H9 (cell line): ENCODE measurements around the gene GLB1L3. TPM values are rescaled to one million over a fixed set of nuclear protein-coding genes. Genes with fewer than 3 reads are reported as not detected.

Experiments used
- DNase-seq: peaks from one replicate; pipeline ENCODE4 v3.0.0-alpha.2; 2017
- H2AFZ ChIP-seq: one replicate; pipeline ENCODE4 v1.6.1; 2013; ENCODE audit warnings: mild to moderate bottlenecking, low read length, control low read depth, moderate library complexity
- H2AK5ac ChIP-seq: 2 replicates; pipeline ENCODE4 v1.6.1; 2013; ENCODE audit warnings: low read length, control low read depth, mixed read lengths; ENCODE audit not compliant: insufficient read length
- H2BK120ac ChIP-seq: one replicate; pipeline ENCODE4 v1.6.1; 2013; ENCODE audit warnings: low read depth, mild to moderate bottlenecking, low read length, control low read depth, inconsistent platforms; ENCODE audit not compliant: poor library complexity, severe bottlenecking
- H2BK12ac ChIP-seq: 2 replicates; pipeline ENCODE4 v1.6.1; 2013; ENCODE audit warnings: low read length, control low read depth, mixed read lengths, low read depth; ENCODE audit not compliant: insufficient read length
- H2BK15ac ChIP-seq: 2 replicates; pipeline ENCODE4 v1.6.1; 2013; ENCODE audit warnings: low read depth, low read length, control low read depth
- H2BK20ac ChIP-seq: one replicate; pipeline ENCODE4 v1.6.1; 2013; ENCODE audit warnings: low read depth, mild to moderate bottlenecking, low read length, control low read depth, inconsistent platforms; ENCODE audit not compliant: poor library complexity, severe bottlenecking
- H2BK5ac ChIP-seq: 2 replicates; pipeline ENCODE4 v1.6.1; 2013; ENCODE audit warnings: low read length, control low read depth, mixed read lengths; ENCODE audit not compliant: insufficient read length
- H3K14ac ChIP-seq: 2 replicates; pipeline ENCODE4 v1.6.1; 2013; ENCODE audit warnings: low read length, control low read depth; ENCODE audit not compliant: insufficient read depth
- H3K18ac ChIP-seq: 2 replicates; pipeline ENCODE4 v1.6.1; 2013; ENCODE audit warnings: low read depth, mild to moderate bottlenecking, mixed read lengths, low read length, control low read depth; ENCODE audit not compliant: insufficient read length
- H3K23ac ChIP-seq: 2 replicates; pipeline ENCODE4 v1.6.1; 2013; ENCODE audit warnings: low read length, control low read depth, mixed read lengths, low read depth; ENCODE audit not compliant: insufficient read length
- H3K23me2 ChIP-seq: 2 replicates; pipeline ENCODE4 v1.6.1; 2013; ENCODE audit warnings: low read depth, mild to moderate bottlenecking, mixed read lengths, low read length, control low read depth; ENCODE audit not compliant: insufficient read length, poor library complexity, severe bottlenecking
- H3K27ac ChIP-seq: 2 replicates; pipeline ENCODE4 v1.5.1; 2013; ENCODE audit warnings: low read length, control low read depth, mixed read lengths, low read depth; ENCODE audit not compliant: insufficient read length
- H3K27me3 ChIP-seq: 2 replicates; pipeline ENCODE4 v1.6.1; 2013; ENCODE audit warnings: low read length, control low read depth, inconsistent platforms; ENCODE audit not compliant: insufficient read depth
- H3K4ac ChIP-seq: 2 replicates; pipeline ENCODE4 v1.6.1; 2013; ENCODE audit warnings: low read depth, mild to moderate bottlenecking, control low read depth, inconsistent platforms, low read length, moderate library complexity
- H3K4me1 ChIP-seq: 2 replicates; pipeline ENCODE4 v1.6.1; 2013; ENCODE audit warnings: low read length, control low read depth, inconsistent platforms; ENCODE audit not compliant: insufficient read depth
- H3K4me2 ChIP-seq: 2 replicates; pipeline ENCODE4 v1.6.1; 2013; ENCODE audit warnings: low read length, control low read depth, mixed read lengths; ENCODE audit not compliant: insufficient read length, insufficient read depth
- H3K56ac ChIP-seq: 2 replicates; pipeline ENCODE4 v1.6.1; 2013; ENCODE audit warnings: low read depth, mild to moderate bottlenecking, mixed read lengths, low read length, control low read depth; ENCODE audit not compliant: insufficient read length
- H3K79me1 ChIP-seq: 2 replicates; pipeline ENCODE4 v1.6.1; 2013; ENCODE audit warnings: low read depth, mild to moderate bottlenecking, moderate library complexity, low read length, control low read depth, inconsistent platforms; ENCODE audit not compliant: insufficient read depth, poor library complexity, severe bottlenecking
- H3K79me2 ChIP-seq: 2 replicates; pipeline ENCODE4 v1.6.1; 2013; ENCODE audit warnings: low read length, control low read depth, inconsistent platforms; ENCODE audit not compliant: insufficient read depth
- H3K9ac ChIP-seq: 2 replicates; pipeline ENCODE4 v1.6.1; 2013; ENCODE audit warnings: low read length, control low read depth, mixed read lengths; ENCODE audit not compliant: insufficient read length; ENCODE audit errors: extremely low read depth
- H3K9me3 ChIP-seq: one replicate; pipeline ENCODE4 v1.6.1; 2013; ENCODE audit warnings: low read depth, low read length, inconsistent platforms; ENCODE audit not compliant: control insufficient read depth
- H3T11ph ChIP-seq: one replicate; pipeline ENCODE4 v1.6.1; 2013; ENCODE audit warnings: mild to moderate bottlenecking, low read length, control low read depth, inconsistent platforms
- H4K20me1 ChIP-seq: one replicate; pipeline ENCODE4 v1.6.1; 2013; ENCODE audit not compliant: control insufficient read depth, insufficient read length, insufficient read depth
- H4K5ac ChIP-seq: 2 replicates; pipeline ENCODE4 v1.6.1; 2013; ENCODE audit warnings: low read depth, mild to moderate bottlenecking, mixed read lengths, low read length, control low read depth; ENCODE audit not compliant: insufficient read length
- H4K8ac ChIP-seq: replicated peaks from 2 replicates; pipeline ENCODE4 v1.6.1; 2013; ENCODE audit warnings: low read length, control low read depth, mixed read lengths, low read depth; ENCODE audit not compliant: insufficient read length
- H4K91ac ChIP-seq: 2 replicates; pipeline ENCODE4 v1.6.1; 2013; ENCODE audit warnings: low read depth, mild to moderate bottlenecking, moderate library complexity, mixed read lengths, low read length, control low read depth; ENCODE audit not compliant: insufficient read length
- H3K27ac Mint-ChIP-seq, 3 experiments: 2 replicates in 2 of 3; 3 replicates in 1 of 3; pipeline ENCODE4 v1.8.0; 2020 to 2021; ENCODE audit warnings: mixed read lengths in 3 of 3, mild to moderate bottlenecking in 1 of 3, moderate library complexity in 1 of 3
- H3K27me3 Mint-ChIP-seq: 2 replicates; pipeline ENCODE4 v1.8.0; 2021; ENCODE audit warnings: low read depth, mild to moderate bottlenecking, moderate library complexity, mixed read lengths
- H3K36me3 Mint-ChIP-seq, 3 experiments: 2 replicates in 2 of 3; 3 replicates in 1 of 3; pipeline ENCODE4 v1.8.0; 2020 to 2021; ENCODE audit warnings: low read depth in 3 of 3, mixed read lengths in 3 of 3; ENCODE audit not compliant: insufficient read depth in 1 of 3
- H3K4me1 Mint-ChIP-seq, 2 experiments: 2 replicates each; pipeline ENCODE4 v1.8.0; 2020; ENCODE audit warnings: mixed read lengths in 2 of 2
- H3K4me3 Mint-ChIP-seq, 2 experiments: 2 replicates in 1 of 2; 3 replicates in 1 of 2; pipeline ENCODE4 v1.8.0; 2020 to 2021; ENCODE audit warnings: mild to moderate bottlenecking in 2 of 2, mixed read lengths in 2 of 2, moderate library complexity in 1 of 2
- H3K9me3 Mint-ChIP-seq, 2 experiments: 2 replicates in 1 of 2; 3 replicates in 1 of 2; pipeline ENCODE4 v1.8.0; 2020; ENCODE audit warnings: mild to moderate bottlenecking in 2 of 2, mixed read lengths in 2 of 2, moderate library complexity in 1 of 2
- WGBS: extraction: QIAGEN DNeasy Blood & Tissue Kit; methylation state at CpG from one replicate; pipeline ENCODE4 v1.1.7; 2013; ENCODE audit warnings: missing lambda C conversion rate, low lambda C conversion rate, mixed read lengths; ENCODE audit not compliant: insufficient read length; ENCODE audit errors: extremely low coverage; 5-methylcytosine and 5-hydroxymethylcytosine counted together
- total RNA-seq: library from RNA; stranded (reverse); gene quantifications from 2 replicates; pipeline ENCODE4 v1.2.1, GENCODE V29; 2021
- TF ChIP-seq, protein P1 (sequence below): fragments of 200-600 bp; sonication (generic); conservative IDR thresholded peaks from 3 replicates; pipeline ENCODE4 v1.8.0; 2021; ENCODE audit warnings: antibody characterized with exemption, mild to moderate bottlenecking

The GLB1L3 gene
- total RNA-seq, 1 experiment from 2014 or later, result 11.2 TPM

- Histone ChIP-seq H3K9ac (no peak overlapping the region), H3K4me2 (no peak overlapping the region), H3K27ac (no peak overlapping the region), H2BK120ac (no peak overlapping the region), H3K79me1 (no peaks in the 10 kb centered on the region), H3K14ac (no peak overlapping the region; the same call in 1 of the 2 replicates), H4K8ac (no peak overlapping the region), H3K79me2 (no peaks in the 10 kb centered on the region), H3K9me3 (no peaks in the 10 kb centered on the region), H2BK12ac (no peak overlapping the region), H2BK20ac (no peak overlapping the region), H2BK5ac (no peak overlapping the region), H3K23me2 (no peaks in the 10 kb centered on the region), H3K27me3 (no peaks in the 10 kb centered on the region), H3K4me1 (0 out of 2 replicates have a peak, but pooled peaks cover 3% of the 10 kb centered on the region), H2AK5ac (no peak overlapping the region), H3K4ac (no peak overlapping the region), H3K18ac (no peak overlapping the region), H4K91ac (no peak overlapping the region), H3K56ac (no peak overlapping the region), H2AFZ (no peak overlapping the region), H4K5ac (no peak overlapping the region), H4K20me1 (no peaks in the 10 kb centered on the region), H3T11ph (no peak overlapping the region), H2BK15ac (no peak overlapping the region), H3K23ac (no peak overlapping the region)
- Mint-ChIP-seq H3K9me3 (no peaks in the 10 kb centered on the region), H3K4me1 (peaks cover 3% of the 10 kb centered on the region in 2 experiments; a peak in 1 of 4 replicates), H3K36me3 (no peaks in the 10 kb centered on the region), H3K4me3 (no peak overlapping the region), H3K27ac (no peak overlapping the region), H3K27me3 (peaks cover 34% of the 10 kb centered on the region)
- TF ChIP-seq, protein P1, sequence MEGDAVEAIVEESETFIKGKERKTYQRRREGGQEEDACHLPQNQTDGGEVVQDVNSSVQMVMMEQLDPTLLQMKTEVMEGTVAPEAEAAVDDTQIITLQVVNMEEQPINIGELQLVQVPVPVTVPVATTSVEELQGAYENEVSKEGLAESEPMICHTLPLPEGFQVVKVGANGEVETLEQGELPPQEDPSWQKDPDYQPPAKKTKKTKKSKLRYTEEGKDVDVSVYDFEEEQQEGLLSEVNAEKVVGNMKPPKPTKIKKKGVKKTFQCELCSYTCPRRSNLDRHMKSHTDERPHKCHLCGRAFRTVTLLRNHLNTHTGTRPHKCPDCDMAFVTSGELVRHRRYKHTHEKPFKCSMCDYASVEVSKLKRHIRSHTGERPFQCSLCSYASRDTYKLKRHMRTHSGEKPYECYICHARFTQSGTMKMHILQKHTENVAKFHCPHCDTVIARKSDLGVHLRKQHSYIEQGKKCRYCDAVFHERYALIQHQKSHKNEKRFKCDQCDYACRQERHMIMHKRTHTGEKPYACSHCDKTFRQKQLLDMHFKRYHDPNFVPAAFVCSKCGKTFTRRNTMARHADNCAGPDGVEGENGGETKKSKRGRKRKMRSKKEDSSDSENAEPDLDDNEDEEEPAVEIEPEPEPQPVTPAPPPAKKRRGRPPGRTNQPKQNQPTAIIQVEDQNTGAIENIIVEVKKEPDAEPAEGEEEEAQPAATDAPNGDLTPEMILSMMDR, result no peak
- DNase-seq, result no peak
- WGBS, result no CpG with 5 or more reads among the region's 15 CpGs
Measured at GRCh38 chr11:134338068-134338467, 61.9 kb downstream of the GLB1L3 start.
